ENCODE results near the gene SCGB1D1.

GRCh38 chr11:62141111-62142042 lies 48.6 kb upstream of the SCGB1D1 start:
- no peak for TF ChIP-seq NFE2L2 (conservative IDR thresholded peaks at IDR 0.05; ENCODE audit: low read length)
- no peak for TF ChIP-seq CTCF (IDR thresholded peaks at IDR 0.05)
- no peak for TF ChIP-seq EHF (CRISPR knock-in tag; IDR thresholded peaks at IDR 0.05)
- no peak for TF ChIP-seq FOXS1 (CRISPR knock-in tag; IDR thresholded peaks at IDR 0.05)
- no peak for TF ChIP-seq CBX8 (IDR thresholded peaks at IDR 0.05)
- no peak for TF ChIP-seq POLR2AphosphoS2 (conservative IDR thresholded peaks at IDR 0.05; ENCODE audit: low read length)
- TF ChIP-seq SMC3 (IDR thresholded peaks at IDR 0.05): no peak
- no peak for TF ChIP-seq HDAC2 (IDR thresholded peaks at IDR 0.05)
- TF ChIP-seq EP300 (IDR thresholded peaks at IDR 0.05): no peak
- TF ChIP-seq POLR2A (IDR thresholded peaks at IDR 0.05; ENCODE audit: low read length): no peak
- no peak for TF ChIP-seq RFX5 (IDR thresholded peaks at IDR 0.05)
- TF ChIP-seq PHF8 (IDR thresholded peaks at IDR 0.05; ENCODE audit: borderline replicate concordance, low read depth): no peak
- TF ChIP-seq NPAS2 (CRISPR knock-in tag; IDR thresholded peaks at IDR 0.05; ENCODE audit: borderline replicate concordance): no peak
- TF ChIP-seq MAX (IDR thresholded peaks at IDR 0.05): no peak
